Panc1 (cell line): ENCODE measurements around the gene CLVS2. TPM values are rescaled to one million over a fixed set of nuclear protein-coding genes. Genes with fewer than 3 reads are reported as not detected.

Experiments
- ATAC-seq: fragments of 200-7000 bp; cut with Tn5 transposase; 2 replicates; pipeline ENCODE4 v1.9.1; 2020; ENCODE audit warnings: mild to moderate bottlenecking, moderate library complexity
- BruUV-seq: library from RNA; stranded (reverse); fragments of 400-500 nt; replicated peaks from 2 replicates; lab custom pipeline; 2021; lab: Mats Ljungman, UMichigan
- CTCF ChIA-PET: fragments of 300-600 bp; sonication (Branson Sonifier 250); formaldehyde crosslinking; loops from one replicate; lab custom pipeline; 2022; ENCODE audit warnings: antibody characterized with exemption; lab: Charles Lee
- POLR2A ChIA-PET: fragments of 300-600 bp; sonication (Branson Sonifier 250); formaldehyde crosslinking; loops from one replicate; lab custom pipeline; 2022; ENCODE audit warnings: antibody characterized with exemption; lab: Charles Lee
- DNase-seq: peaks from one replicate; pipeline ENCODE4 v3.0.0-alpha.2; 2010; ENCODE audit warnings: low read depth, low spot score
- H3K27ac ChIP-seq: 2 replicates; pipeline ENCODE4 v1.5.1; 2011; ENCODE audit warnings: mild to moderate bottlenecking, low read length, inconsistent platforms
- H3K27me3 ChIP-seq: fragments of 200-500 bp; sonication (Bioruptor generic); 2 replicates; pipeline ENCODE4 v1.6.0; 2014; ENCODE audit warnings: low read length, inconsistent platforms; ENCODE audit not compliant: control insufficient read depth, insufficient read depth
- H3K36me3 ChIP-seq: fragments of 200-500 bp; sonication (Bioruptor generic); 2 replicates; pipeline ENCODE4 v1.5.1; 2014; ENCODE audit warnings: inconsistent platforms, mild to moderate bottlenecking, low read length, moderate library complexity; ENCODE audit not compliant: control insufficient read depth, insufficient read depth
- H3K4me1 ChIP-seq: 2 replicates; pipeline ENCODE4 v1.5.1; 2011; ENCODE audit warnings: inconsistent platforms, mild to moderate bottlenecking, low read length, moderate library complexity; ENCODE audit not compliant: control insufficient read depth, insufficient read depth
- H3K4me3 ChIP-seq, 2 experiments: 2 replicates each; pipeline ENCODE4 v1.5.1; 2011 to 2012; ENCODE audit warnings: low read depth in 2 of 2, low read length in 2 of 2, mild to moderate bottlenecking in 2 of 2, inconsistent platforms in 1 of 2, moderate library complexity in 1 of 2
- H3K9me3 ChIP-seq: fragments of 200-500 bp; sonication (Bioruptor generic); 2 replicates; pipeline ENCODE4 v1.5.1; 2014; ENCODE audit warnings: low read depth, mild to moderate bottlenecking, inconsistent platforms, low read length, moderate library complexity; ENCODE audit not compliant: control insufficient read depth, insufficient read depth
- CTCF ChIP-seq: fragments of 450-650 bp; IDR thresholded peaks from 2 replicates; pipeline ENCODE4 v1.5.1; 2017; ENCODE audit warnings: mild to moderate bottlenecking
- POLR2AphosphoS5 ChIP-seq: IDR thresholded peaks from 2 replicates; pipeline ENCODE4 v1.6.1; 2012; ENCODE audit warnings: mild to moderate bottlenecking, low read depth, low read length, moderate library complexity
- REST ChIP-seq, 2 experiments: IDR thresholded peaks; 2 replicates each; pipeline ENCODE4 v1.6.1; 2011 to 2012; ENCODE audit warnings: low read depth in 2 of 2, control low read depth in 1 of 2, low read length in 1 of 2, mild to moderate bottlenecking in 1 of 2, moderate library complexity in 1 of 2; ENCODE audit not compliant: insufficient read depth in 1 of 2
- SIN3A ChIP-seq: IDR thresholded peaks from 2 replicates; pipeline ENCODE4 v1.6.1; 2012; ENCODE audit warnings: low read depth, mild to moderate bottlenecking, low read length, moderate library complexity, borderline replicate concordance; ENCODE audit not compliant: insufficient read depth
- TCF7L2 ChIP-seq: IDR thresholded peaks from 2 replicates; pipeline ENCODE4 v1.6.1; 2011; ENCODE audit warnings: mild to moderate bottlenecking, low read depth, low read length, inconsistent platforms
- in situ Hi-C: cut with HindIII; loops from 2 replicates; pipeline ENCODE4 v1.10.0; 2016; ENCODE audit warnings: low sequenced_read_pairs, low pct_unique_long_range_greater_than_20kb
- intact Hi-C: fragments of 100-400 bp; cut with micrococcal nuclease; formaldehyde crosslinking; loops from one replicate; pipeline ENCODE4 v1.10.0; 2022; ENCODE audit not compliant: unreplicated experiment
- total RNA-seq: library from RNA; stranded (reverse); gene quantifications from one replicate; pipeline ENCODE4 v1.2.1, GENCODE V29; 2021; ENCODE audit not compliant: unreplicated experiment

Gene CLVS2
- total RNA-seq, 1 experiment from 2014 or later: 1.1 TPM

DNA sequence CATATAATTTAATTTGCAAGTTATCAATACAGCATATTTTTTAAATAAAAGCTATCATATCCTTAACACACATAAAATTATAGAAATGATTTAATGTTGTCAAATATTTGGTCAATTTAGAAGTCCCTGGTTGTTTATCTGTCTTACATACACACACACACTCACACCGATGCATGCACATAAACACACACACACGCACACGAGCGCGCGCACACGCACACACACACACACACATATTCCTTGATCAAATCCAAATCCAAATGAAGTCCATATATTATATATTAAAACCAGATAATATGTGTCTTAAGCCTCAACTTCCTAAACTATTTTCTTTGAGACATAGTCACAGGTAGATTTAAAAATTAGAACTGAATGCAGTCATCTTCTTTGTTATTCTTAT lies 120.3 kb downstream of the CLVS2 start:
- ChIA-PET CTCF (no interaction called here), POLR2A (no interaction called here)
- no peak for DNase-seq
- Histone ChIP-seq H3K4me3 (no peak overlapping the region), H3K9me3 (no peaks in the 10 kb centered on the region), H3K4me1 (peaks cover 19% of the 10 kb centered on the region), H3K36me3 (no peaks in the 10 kb centered on the region), H3K27ac (peak overlapping the region; percentile 55; the same call in 1 of the 2 replicates), H3K27me3 (no peaks in the 10 kb centered on the region)
- no peak for ATAC-seq
- TF ChIP-seq REST (IDR thresholded peaks at IDR 0.05; ENCODE audit: insufficient read depth in 1 of 2, low read depth in 2 of 2, low read length in 1 of 2) (no peak), TCF7L2 (no peak), CTCF (no peak), SIN3A (no peak), POLR2AphosphoS5 (no peak)
- in situ Hi-C loops: no loop called here
- no TSS peak for BruUV-seq
- intact Hi-C loops: no loop called here

DNA sequence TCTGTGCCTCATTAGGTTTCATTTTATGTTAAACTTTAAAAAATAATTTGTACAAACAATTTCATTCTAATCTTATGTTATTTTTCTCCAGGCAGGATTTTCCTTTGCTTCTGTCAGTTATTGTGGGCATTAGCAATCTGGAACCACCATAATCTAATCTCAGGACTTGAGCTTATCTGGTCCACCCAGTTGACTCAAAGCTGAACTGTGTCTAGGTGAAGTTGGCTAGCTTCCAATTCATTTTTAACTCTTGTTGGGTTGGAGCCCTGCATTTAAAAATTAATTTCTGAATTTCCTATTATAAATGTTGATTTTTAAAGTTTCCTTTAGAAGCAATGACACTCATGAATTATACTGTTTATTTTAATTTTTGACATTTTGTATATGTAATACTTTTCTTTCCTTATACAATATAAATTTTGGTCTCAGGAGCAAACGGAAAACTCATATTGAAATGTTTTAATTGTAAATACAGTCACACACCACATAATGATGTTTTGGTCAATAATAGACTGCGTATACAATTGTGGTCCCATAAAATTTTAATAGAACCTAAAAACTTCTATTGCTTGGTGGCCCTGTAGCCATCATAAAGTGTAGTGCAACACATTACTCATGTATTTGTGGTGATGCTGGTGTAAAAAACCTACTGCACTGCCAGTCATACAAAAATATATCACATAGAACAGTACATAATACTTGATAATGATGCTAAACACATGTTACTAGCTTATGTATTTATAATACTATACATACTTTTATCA lies 121.3 kb downstream of the CLVS2 start:
- Histone ChIP-seq H3K4me1 (peaks cover 19% of the 10 kb centered on the region), H3K4me3 (no peak overlapping the region), H3K9me3 (no peaks in the 10 kb centered on the region), H3K36me3 (no peaks in the 10 kb centered on the region), H3K27ac (peak overlapping the region; percentile 40; the same call in 1 of the 2 replicates), H3K27me3 (no peaks in the 10 kb centered on the region)
- DNase-seq: no peak
- ChIA-PET CTCF (interaction anchor here (0.7 kb wide), 1 partner anchor 26 kb away, joined by 3 read pairs; no protein-coding TSS in a partner anchor), POLR2A (no interaction called here)
- in situ Hi-C loops (no loop called here), intact Hi-C loops (no loop called here)
- no TSS peak for BruUV-seq
- peak; percentile 55; the same call in 1 of the 2 replicates for TF ChIP-seq TCF7L2
- TF ChIP-seq SIN3A: no peak
- ATAC-seq: peak; percentile 72

GRCh38 chr6:123118811-123119210 lies 122.8 kb downstream of the CLVS2 start:
- intact Hi-C loops (no loop called here), in situ Hi-C loops (no loop called here)
- H3K27ac ChIP-seq: no peak overlapping the region; the same call in 1 of the 2 replicates
- no peak overlapping the region for H3K4me3 ChIP-seq
- ChIA-PET POLR2A (no interaction called here), CTCF (no interaction called here)
- no TSS peak for BruUV-seq
- H3K4me1 ChIP-seq: peaks cover 19% of the 10 kb centered on the region
- ATAC-seq (peak; percentile 96), DNase-seq (peak; percentile 62)
- no peak for TF ChIP-seq POLR2AphosphoS5
- TF ChIP-seq SIN3A: no peak
- no peak for TF ChIP-seq REST (IDR thresholded peaks at IDR 0.05; ENCODE audit: insufficient read depth in 1 of 2, low read depth in 2 of 2, low read length in 1 of 2)
- peak; percentile 28; the same call in 1 of the 2 replicates for TF ChIP-seq TCF7L2
- no peaks in the 10 kb centered on the region for H3K27me3 ChIP-seq
- no peaks in the 10 kb centered on the region for H3K9me3 ChIP-seq
- H3K36me3 ChIP-seq: no peaks in the 10 kb centered on the region
